Measurements from ENCODE around the gene PALLD. TPM values are rescaled to one million over a fixed set of nuclear protein-coding genes. Genes with fewer than 3 reads are reported as not detected.

PALLD gene
- total RNA-seq, 2 experiments from 2014 or later = 1.5 to 3.7 TPM

- no peak overlapping the region for H3K27ac Mint-ChIP-seq
- no peaks in the 10 kb centered on the region for H3K36me3 Mint-ChIP-seq
- peaks cover 18% of the 10 kb centered on the region for H3K27me3 Mint-ChIP-seq
- no peak overlapping the region for H3K4me3 Mint-ChIP-seq
- H3K4me1 Mint-ChIP-seq = no peaks in the 10 kb centered on the region
- H3K9me3 Mint-ChIP-seq (ENCODE audit: low read depth) = no peaks in the 10 kb centered on the region
- no peak for DNase-seq
- no peak for ATAC-seq
- CTCF ChIA-PET = interaction anchor here (1.2 kb wide), 1 partner anchor 13 kb away, joined by 3 read pairs; no protein-coding TSS in a partner anchor
These were observed 107.9 kb downstream of the PALLD start for GRCh38 chr4:168604496-168605373.

- H3K36me3 Mint-ChIP-seq = no peaks in the 10 kb centered on the region
- no peak overlapping the region for H3K4me3 Mint-ChIP-seq
- H3K27me3 Mint-ChIP-seq = peaks cover 23% of the 10 kb centered on the region
- H3K9me3 Mint-ChIP-seq (ENCODE audit: low read depth) = no peaks in the 10 kb centered on the region
- CTCF ChIA-PET = no interaction called here
- ATAC-seq = no peak
- H3K4me1 Mint-ChIP-seq = no peaks in the 10 kb centered on the region
- no peak overlapping the region for H3K27ac Mint-ChIP-seq
- no peak for DNase-seq
These were observed 108.6 kb downstream of the PALLD start for GRCh38 chr4:168605411-168605810.

GRCh38 chr4:168607215-168607614 lies 110.4 kb downstream of the PALLD start:
- H3K9me3 Mint-ChIP-seq (ENCODE audit: low read depth) = no peaks in the 10 kb centered on the region
- H3K27me3 Mint-ChIP-seq = peaks cover 27% of the 10 kb centered on the region
- ATAC-seq = no peak
- no peak overlapping the region for H3K27ac Mint-ChIP-seq
- DNase-seq = no peak
- H3K36me3 Mint-ChIP-seq = no peaks in the 10 kb centered on the region
- no peaks in the 10 kb centered on the region for H3K4me1 Mint-ChIP-seq
- CTCF ChIA-PET = no interaction called here
- H3K4me3 Mint-ChIP-seq = no peak overlapping the region

- ATAC-seq = no peak
These were observed 111.9 kb downstream of the PALLD start for GRCh38 chr4:168608771-168609170.

GRCh38 chr4:168609369-168609768 lies 112.5 kb downstream of the PALLD start:
- H3K4me3 Mint-ChIP-seq = no peak overlapping the region
- no peak for DNase-seq
- H3K9me3 Mint-ChIP-seq (ENCODE audit: low read depth) = no peaks in the 10 kb centered on the region
- CTCF ChIA-PET = no interaction called here
- peaks cover 32% of the 10 kb centered on the region for H3K27me3 Mint-ChIP-seq
- H3K4me1 Mint-ChIP-seq = no peaks in the 10 kb centered on the region
- no peak overlapping the region for H3K27ac Mint-ChIP-seq
- no peaks in the 10 kb centered on the region for H3K36me3 Mint-ChIP-seq
- ATAC-seq = no peak

More at GRCh38 chr4:168608771-168609170, 111.9 kb downstream of the PALLD start:
- Mint-ChIP-seq H3K4me1 (no peaks in the 10 kb centered on the region), H3K4me3 (no peak overlapping the region), H3K27me3 (peaks cover 33% of the 10 kb centered on the region), H3K9me3 (ENCODE audit: low read depth) (no peaks in the 10 kb centered on the region), H3K27ac (no peak overlapping the region), H3K36me3 (no peaks in the 10 kb centered on the region)
- DNase-seq = no peak
- CTCF ChIA-PET = no interaction called here

GRCh38 chr4:168610911-168611530 lies 114.2 kb downstream of the PALLD start:
- no peak for ATAC-seq
- CTCF ChIA-PET = no interaction called here
- Mint-ChIP-seq H3K27ac (no peak overlapping the region), H3K9me3 (ENCODE audit: low read depth) (no peaks in the 10 kb centered on the region), H3K4me1 (no peaks in the 10 kb centered on the region), H3K36me3 (no peaks in the 10 kb centered on the region), H3K27me3 (peaks cover 31% of the 10 kb centered on the region), H3K4me3 (no peak overlapping the region)
- no peak for DNase-seq

- no peaks in the 10 kb centered on the region for H3K36me3 Mint-ChIP-seq
- ATAC-seq = no peak
- H3K4me3 Mint-ChIP-seq = no peak overlapping the region
- DNase-seq = no peak
- peaks cover 31% of the 10 kb centered on the region for H3K27me3 Mint-ChIP-seq
- no peaks in the 10 kb centered on the region for H3K4me1 Mint-ChIP-seq
- H3K9me3 Mint-ChIP-seq (ENCODE audit: low read depth) = no peaks in the 10 kb centered on the region
- no peak overlapping the region for H3K27ac Mint-ChIP-seq
- CTCF ChIA-PET = no interaction called here
These were observed 115.7 kb downstream of the PALLD start for GRCh38 chr4:168612450-168613135.

- DNase-seq (no peak), ATAC-seq (no peak)
- H3K4me3 Mint-ChIP-seq = no peak overlapping the region
- H3K36me3 Mint-ChIP-seq = no peaks in the 10 kb centered on the region
- no peak overlapping the region for H3K27ac Mint-ChIP-seq
- peaks cover 33% of the 10 kb centered on the region for H3K27me3 Mint-ChIP-seq
- no peaks in the 10 kb centered on the region for H3K9me3 Mint-ChIP-seq (ENCODE audit: low read depth)
- H3K4me1 Mint-ChIP-seq = no peaks in the 10 kb centered on the region
- CTCF ChIA-PET = no interaction called here
These were observed 117.0 kb downstream of the PALLD start for GRCh38 chr4:168613869-168614268.

- H3K27me3 Mint-ChIP-seq = peaks cover 33% of the 10 kb centered on the region
- H3K9me3 Mint-ChIP-seq (ENCODE audit: low read depth) = no peaks in the 10 kb centered on the region
- CTCF ChIA-PET = no interaction called here
These were observed 117.6 kb downstream of the PALLD start for GRCh38 chr4:168614281-168615057.

GRCh38 chr4:168615294-168616065 lies 118.6 kb downstream of the PALLD start:
- H3K36me3 Mint-ChIP-seq = no peaks in the 10 kb centered on the region
- ATAC-seq (no peak), DNase-seq (no peak)
- H3K27me3 Mint-ChIP-seq = peaks cover 26% of the 10 kb centered on the region
- CTCF ChIA-PET = no interaction called here
- H3K4me1 Mint-ChIP-seq = no peaks in the 10 kb centered on the region
- H3K27ac Mint-ChIP-seq = no peak overlapping the region
- H3K9me3 Mint-ChIP-seq (ENCODE audit: low read depth) = no peaks in the 10 kb centered on the region
- no peak overlapping the region for H3K4me3 Mint-ChIP-seq

More at GRCh38 chr4:168614281-168615057, 117.6 kb downstream of the PALLD start:
- H3K4me3 Mint-ChIP-seq = no peak overlapping the region
- no peak overlapping the region for H3K27ac Mint-ChIP-seq
- DNase-seq (no peak), ATAC-seq (no peak)
- no peaks in the 10 kb centered on the region for H3K36me3 Mint-ChIP-seq
- no peaks in the 10 kb centered on the region for H3K4me1 Mint-ChIP-seq

- Mint-ChIP-seq H3K9me3 (ENCODE audit: low read depth) (no peaks in the 10 kb centered on the region), H3K4me3 (no peak overlapping the region), H3K27ac (no peak overlapping the region), H3K36me3 (no peaks in the 10 kb centered on the region), H3K4me1 (no peaks in the 10 kb centered on the region), H3K27me3 (peaks cover 34% of the 10 kb centered on the region)
- CTCF ChIA-PET = no interaction called here
- ATAC-seq (no peak), DNase-seq (no peak)
These were observed 121.9 kb downstream of the PALLD start for GRCh38 chr4:168618577-168619265.

GRCh38 chr4:168619266-168619631 lies 122.4 kb downstream of the PALLD start:
- H3K4me3 Mint-ChIP-seq = no peak overlapping the region
- CTCF ChIA-PET = no interaction called here
- no peak overlapping the region for H3K27ac Mint-ChIP-seq

More at GRCh38 chr4:168619266-168619631, 122.4 kb downstream of the PALLD start:
- H3K4me1 Mint-ChIP-seq = no peaks in the 10 kb centered on the region
- DNase-seq = no peak
- no peak for ATAC-seq
- peaks cover 35% of the 10 kb centered on the region for H3K27me3 Mint-ChIP-seq
- H3K36me3 Mint-ChIP-seq = no peaks in the 10 kb centered on the region
- no peaks in the 10 kb centered on the region for H3K9me3 Mint-ChIP-seq (ENCODE audit: low read depth)

All from activated CD8-positive, alpha-beta memory T cell treated with anti-CD3 and anti-CD28 coated beads, Interleukin-2, amount 10 ng/mL, durations not matched to agents 7 days and 5 days (primary cell).